Stimulated activated CD4-positive, alpha-beta T cell treated with anti-CD3 and anti-CD28 coated beads, TNF-alpha, amount 100 ng/mL, for 24 hours (primary cell): ENCODE measurements around the gene IL1RL1.

Source experiments
- DNase-seq, 3 experiments: peaks; one replicate each; pipeline ENCODE4 v3.0.0-alpha.2; 2020; ENCODE audit warnings: low read depth in 3 of 3

Gene IL1RL1

DNA sequence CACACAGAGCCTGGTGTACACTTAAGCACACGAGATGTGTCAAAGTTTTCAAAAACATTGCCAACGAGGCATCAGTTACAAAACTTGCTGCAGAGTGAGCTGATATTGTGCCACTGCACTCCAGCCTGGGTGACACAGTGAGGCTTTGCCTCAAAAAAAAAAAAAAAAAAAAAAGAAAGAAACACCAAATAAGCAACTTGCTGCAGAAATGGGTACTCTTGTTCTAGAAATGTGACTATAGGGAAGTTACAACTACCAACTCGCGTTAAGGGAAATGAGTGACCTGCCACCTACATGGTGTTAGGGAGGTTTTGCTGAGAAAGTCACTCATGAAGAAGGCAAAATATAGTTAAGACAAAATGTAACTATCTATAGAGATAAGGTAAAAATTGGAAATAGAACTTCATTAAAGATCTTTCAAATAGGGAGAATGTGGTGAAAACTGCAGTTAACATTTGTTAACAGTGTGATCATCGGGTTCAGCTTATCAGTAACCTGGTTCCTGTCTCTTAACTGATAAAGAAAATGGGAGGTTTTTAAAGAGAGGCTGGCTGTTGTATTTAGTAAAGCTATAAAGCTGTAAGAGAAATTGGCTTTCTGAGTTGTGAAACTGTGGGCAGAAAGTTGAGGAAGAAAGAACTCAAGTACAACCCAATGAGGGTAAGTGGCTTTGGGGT, at the start of gene IL1RL1:
Gene IL1RL1, plus strand, starts transcription at position 600 of the 677 bp plus-strand sequence. CDS start 26,702 bp downstream, outside the sequence.
- DNase-seq: no peak

DNA sequence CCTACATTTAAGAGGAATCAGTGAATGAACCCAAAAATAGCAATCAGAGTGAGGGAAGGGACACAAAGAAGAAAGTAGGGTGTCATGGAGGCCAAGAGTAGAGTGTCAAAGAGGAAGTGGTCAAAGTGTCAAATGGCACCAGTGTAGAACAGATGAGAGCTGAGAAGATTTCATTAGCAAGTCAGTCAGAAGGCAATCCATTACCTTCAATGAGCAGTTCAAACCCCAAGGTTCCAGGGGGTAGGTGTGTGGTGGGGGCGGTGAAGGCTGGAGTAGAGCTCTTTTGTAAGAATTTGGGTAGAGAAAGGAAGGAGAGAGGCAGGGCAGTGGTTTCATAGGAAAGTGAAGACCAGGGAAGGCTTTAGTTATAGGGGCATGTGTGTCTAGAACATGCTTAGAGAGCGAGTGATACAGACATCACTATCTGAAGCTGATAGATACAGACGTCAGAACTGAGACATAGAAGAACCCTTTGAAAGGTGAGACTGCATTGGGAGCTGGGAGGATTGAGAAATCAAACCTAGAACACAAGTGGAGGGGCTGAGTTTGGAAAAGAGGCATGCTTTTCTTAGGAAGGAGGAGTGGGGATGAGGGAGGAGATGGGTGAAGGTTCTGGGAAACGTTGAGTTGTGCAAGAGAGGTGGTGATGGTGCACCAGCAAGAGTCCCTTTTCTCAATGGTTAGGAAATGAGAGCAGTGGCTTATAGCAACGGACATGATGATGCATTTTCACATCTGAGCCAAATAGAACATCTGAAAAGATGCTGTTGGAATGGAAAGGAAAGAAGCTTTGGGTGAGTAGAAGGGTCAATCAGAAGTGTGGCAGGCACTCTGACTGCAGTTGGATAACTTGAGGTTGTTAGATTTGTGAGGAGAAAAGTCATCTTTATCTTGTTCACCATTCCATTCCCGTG, 48.9 kb upstream of the IL1RL1 start:
- no peak for DNase-seq

DNA sequence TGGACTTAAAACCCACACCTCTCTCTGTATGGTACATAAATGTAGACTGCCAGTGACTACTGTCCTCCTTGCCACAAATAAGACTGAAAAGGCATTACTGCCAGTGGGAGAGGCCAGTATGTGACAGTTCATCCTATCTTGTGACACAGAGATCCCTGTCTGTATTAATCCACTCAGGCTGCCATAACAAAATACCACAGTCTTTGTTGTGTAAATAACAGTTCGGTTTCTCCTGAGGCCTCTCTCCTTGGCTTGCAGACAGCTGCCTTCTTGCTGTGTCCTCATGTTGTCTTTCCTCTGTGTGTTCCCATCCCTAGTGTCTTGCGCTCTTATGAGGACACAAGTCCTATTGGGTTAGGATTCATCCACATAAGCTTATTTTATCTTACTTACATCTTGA, 46.4 kb upstream of the IL1RL1 start:
- no peak for DNase-seq

DNA sequence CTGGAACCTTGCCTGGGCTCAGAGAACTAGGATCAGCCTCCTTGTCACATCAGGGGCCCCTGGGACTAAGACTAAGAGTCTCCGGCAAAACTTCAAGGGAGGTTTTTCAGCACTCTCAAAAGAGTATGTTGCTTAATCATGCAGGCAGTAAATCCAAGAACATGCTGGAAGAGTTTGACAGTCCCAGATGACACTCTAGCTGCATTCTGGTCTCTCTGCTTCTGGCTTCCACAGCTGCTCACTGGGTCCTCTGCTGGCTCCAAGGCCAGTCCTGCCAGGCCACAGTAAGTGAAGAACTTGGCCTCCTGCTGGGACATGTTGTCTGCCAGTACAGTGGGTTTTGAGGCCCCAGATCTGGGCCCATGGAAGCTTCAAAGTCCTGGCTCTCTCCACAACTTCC, 45.2 kb upstream of the IL1RL1 start:
- DNase-seq: no peak

DNA sequence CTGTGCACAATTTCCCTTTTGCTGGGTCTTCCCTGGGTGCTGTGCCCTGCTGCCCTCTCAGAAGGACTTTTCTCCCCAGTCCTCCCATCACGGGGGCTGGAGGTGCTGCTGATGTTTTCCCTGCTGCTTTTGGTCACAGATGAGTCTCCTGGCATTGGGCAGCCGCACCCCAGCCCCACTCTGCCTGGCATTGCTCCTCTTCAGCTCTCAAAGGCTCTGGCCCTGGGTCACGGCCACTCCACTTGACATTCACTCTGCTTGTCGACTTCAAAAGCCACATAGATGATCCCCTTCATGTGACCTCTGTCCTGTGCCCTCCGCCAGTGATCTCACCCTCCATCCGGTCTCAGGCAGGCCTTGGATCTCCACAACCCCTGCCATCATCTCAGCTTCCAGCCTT, 43.6 kb upstream of the IL1RL1 start:
- no peak for DNase-seq

DNA sequence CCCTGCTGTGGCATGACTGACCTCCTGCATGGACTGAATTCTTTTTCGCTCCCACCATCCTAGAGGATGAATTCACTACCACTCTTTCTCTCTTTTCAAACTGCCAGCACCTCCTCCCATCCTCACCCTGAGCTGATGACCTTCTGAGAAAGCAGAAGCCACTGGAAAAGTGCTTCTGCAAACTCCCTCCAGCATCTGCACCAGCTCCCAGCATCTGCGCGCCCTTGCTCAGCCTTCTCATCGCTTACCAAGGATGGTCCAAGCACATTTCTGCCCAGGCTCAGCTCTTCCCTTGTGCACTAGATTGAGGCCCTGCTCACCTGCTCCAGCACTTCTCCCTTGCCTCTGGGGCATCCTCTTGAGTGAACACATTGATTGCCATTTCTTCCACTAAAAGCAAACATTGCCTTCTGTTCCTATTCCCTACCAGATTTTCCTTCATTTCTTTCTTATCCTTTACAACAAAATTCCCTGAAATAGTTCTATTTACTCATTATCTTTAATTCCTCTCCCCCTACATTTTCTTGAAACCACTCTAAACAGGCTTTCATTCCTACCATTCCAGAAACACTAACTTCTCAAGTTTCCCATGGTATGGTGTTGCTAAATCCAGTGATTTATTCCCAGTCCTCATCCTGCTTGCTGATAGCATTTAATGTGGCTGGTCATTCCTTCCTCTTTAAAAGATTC, 42.7 kb upstream of the IL1RL1 start:
- no peak for DNase-seq

DNA sequence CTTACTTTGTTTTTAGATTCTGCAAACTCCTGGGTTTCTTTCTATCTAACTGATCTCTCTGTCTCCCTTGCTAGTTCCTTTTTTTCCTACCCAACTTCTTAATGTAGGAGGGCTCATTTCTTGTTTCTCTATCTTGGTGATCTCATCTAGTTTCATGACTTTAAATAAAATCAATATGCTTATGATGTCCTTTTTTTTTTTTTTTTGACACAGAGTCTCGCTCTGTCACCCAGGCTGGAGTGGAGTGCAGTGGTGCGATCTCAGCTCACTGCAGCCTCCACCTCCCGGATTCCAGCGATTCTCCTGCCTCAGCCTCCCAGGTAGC, 42.2 kb upstream of the IL1RL1 start:
- DNase-seq: no peak

DNA sequence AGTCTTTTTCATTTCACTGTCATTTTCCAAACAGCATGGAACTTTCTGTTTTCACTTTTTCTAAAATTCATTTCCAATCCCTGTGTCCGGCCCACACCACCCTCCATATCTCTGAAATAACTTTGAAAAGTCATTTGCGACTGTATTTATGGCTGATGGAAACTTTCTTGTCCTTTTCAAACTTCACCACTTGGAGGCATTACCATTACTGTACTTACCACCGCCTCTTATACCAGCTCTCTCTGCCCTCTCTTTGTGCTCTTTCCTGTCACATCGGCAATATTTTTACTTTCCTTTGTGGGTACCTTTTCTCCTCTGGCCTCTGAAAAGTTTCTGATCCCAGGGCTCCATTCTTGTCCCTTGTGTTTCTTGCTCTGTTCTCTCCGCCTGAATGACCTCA, 39.5 kb upstream of the IL1RL1 start:
- no peak for DNase-seq

DNA sequence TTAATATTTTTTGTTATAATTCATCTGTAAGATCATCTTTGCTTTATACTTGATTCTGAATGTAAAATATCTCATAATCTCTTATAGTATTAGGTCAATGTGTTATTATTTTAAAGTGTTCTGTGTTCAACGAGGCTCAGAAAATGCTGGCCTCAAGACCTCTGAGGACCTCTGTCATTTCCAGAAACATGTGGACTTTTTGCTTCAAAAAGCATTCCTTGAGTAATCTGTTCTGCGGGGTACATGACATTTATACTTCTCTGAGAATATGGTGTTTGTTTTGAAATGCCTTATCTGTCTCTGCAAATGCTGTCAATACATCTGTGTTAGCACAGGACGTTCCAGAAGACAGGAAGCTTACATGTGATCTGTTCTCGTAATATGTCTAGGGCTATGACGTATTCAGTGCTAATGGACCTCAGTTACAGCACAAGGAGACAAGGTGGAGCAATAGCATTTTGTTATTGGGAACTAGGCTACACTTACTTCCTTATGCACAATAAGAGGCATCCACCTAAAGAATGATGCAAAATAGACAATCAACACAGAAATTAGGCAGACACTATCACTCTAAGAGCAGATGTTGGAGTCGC, 37.6 kb upstream of the IL1RL1 start:
- no peak for DNase-seq

DNA sequence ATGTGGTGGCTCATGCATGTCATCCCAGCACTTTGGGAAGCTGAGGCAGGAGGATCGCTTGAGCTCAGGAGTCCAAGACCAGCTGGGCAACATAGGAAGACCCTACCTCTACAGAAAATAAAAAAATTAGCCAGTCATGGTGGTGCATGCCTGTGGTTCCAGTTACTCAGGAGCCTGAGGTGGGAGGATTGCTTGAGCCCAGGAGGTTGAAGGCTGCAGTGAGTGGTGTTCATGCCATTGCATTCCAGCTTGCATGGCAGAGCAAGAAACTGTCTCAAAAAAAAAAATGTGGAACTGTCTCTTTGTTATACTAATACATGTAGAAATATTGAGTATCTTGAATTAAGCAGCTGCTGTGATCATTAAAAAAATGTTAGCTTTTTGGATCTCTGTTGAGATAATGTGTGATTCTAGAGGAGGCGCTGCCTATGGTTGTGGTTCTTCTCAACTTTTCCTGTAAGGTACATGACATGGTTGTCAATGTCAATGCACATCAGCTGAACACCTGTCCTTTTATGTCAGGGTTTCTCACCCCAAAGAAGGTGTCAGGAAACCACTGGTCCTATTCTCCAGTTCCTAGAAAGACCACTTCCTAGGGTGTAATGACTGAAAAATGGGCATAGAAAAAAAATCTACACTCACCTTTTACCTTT, 34.7 kb upstream of the IL1RL1 start:
- DNase-seq: no peak

DNA sequence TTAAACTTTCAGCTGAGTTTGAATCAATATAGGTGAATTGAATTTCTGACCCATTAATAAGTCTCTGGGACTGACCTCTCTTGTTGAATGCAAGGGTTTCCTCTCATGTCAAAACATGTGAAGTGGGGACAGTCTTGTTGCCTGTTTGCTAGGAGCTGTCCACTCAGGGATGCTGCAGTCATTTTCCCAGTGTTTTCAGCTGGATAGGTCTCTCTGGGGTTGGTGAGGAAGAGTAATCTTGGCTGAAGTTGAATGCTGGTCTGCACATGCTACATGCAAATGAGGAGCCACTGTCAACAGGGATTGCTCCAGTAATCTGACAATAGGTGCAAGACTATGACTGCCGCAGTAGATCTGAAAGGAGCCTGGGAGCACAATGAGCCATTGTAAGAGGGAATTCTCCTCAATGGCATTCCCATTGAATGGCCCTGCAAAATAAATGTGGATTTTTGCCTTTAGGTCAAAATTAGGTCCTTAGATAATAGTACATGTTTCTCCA, 34.1 kb upstream of the IL1RL1 start:
- DNase-seq: no peak

DNA sequence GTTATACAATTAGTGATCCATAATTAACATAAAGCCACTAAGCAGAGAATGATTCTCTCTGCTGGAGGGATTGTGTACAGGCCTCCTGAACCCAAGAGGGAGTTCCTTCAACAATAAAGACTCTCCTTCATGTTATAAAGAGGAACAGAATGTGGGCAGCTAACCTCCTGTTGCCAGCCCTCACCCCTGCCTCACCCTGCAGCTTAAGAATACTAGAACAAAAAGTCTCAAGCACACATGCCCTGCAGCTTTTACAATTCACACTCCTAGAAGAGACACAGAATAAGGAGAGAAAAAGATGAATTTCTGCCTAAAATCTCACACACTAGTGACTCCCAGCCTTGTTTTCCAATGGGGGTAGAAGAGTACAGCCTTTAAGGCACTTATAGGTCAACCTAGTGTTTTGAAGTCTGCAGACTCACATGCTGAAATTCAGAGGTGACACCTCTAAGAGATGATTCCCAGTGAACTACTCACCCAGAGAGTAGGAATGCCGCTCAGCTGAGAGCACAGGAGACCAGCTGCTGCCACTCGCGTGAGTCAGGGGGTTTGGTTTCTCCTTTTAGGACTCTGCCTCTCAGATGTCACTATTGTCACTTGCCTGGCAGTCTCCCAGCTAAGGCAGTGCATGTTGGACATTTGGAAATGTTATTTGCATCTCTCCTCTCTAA, 32.5 kb upstream of the IL1RL1 start:
- DNase-seq: no peak

DNA sequence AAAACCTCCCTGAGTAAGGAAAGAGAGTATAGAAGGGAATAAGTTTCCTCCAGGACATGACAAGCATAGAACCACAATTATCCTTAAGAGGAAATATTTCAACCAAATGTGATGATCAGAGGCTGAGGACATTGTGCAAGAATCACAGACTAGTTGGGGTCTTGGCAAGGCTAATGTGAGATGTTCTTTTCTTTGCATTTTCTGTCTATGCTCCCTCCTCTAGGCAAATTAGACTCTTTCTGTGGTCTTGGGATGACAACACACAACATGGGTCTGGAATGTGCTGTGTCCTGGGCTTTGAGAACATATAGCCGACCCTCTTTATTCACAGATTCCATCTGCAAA, 32.0 kb upstream of the IL1RL1 start:
- DNase-seq: no peak

DNA sequence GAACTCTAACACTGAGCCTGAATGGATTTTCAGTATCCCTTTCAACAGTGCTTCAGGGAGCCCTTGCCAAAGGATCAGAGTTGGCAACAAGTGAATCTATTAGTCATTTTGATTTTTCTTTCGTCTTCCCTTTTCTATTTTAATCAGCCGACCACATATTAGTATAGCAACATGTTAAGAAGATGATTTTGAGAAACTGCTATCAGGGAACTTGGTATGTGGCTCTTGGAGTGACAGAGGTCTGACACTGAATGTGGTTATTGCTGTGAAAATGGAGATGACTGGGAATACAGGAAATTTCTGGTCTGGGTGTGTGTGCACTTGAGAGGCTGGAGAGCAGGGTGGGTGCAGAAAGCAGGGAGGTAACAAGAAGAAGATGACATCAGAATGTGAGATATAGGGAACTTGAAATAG, 28.7 kb upstream of the IL1RL1 start:
- no peak for DNase-seq

DNA sequence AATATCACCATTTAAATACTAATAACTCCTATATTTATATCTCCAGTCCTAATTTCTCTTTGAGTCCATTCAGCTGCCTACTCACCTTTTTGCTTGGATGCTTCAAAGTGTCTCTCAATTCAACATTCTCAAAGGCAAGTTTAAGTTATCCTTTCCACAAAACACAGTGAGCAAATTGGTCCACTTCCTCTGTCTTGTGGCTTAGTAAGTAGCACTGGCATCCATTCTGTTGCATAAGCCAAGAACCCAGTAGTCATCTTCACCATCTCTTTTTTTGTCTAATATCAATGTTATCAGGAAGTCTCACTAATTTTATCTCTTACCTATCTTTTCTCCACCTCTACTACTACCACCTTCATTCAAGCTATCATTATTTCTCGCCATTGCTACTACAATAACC, 27.4 kb upstream of the IL1RL1 start:
- DNase-seq: no peak

DNA sequence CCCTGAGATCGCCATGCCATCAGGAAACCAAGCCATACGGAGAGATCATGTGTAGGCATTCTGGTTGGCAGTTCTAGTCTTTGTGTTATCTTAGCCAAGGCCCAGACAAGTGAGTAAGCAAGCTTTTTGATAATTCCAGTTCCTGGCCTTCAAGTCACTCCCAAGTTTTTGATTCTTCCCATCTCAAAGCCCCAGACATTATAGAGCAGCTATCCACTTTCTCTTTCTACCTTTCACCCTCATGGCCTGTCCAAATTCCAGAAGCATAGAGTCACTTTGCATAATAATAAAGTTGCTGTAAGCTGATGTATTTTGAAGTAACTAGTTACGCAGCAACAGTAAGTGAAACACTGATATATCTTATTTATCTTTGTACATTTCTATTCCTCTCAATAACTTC, 26.8 kb upstream of the IL1RL1 start:
- no peak for DNase-seq

DNA sequence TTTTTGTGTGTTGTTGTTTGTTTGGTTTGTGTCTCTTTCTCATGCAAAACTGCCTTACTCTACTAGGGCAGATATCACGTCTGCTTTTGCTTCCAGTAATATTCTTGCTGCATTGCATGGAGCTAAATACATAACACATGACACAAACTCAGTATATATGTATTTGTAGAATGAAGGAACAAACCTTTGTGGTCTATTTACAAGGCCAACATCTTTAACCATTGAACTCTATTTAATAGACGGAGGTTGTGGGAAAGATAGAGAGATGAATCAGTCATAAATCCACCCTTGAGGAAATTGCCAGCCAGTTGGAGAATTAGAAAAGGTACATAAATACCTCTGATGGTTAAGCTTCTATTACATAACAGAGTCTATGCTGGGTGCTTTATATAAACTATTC, 26.0 kb upstream of the IL1RL1 start:
- DNase-seq: no peak

DNA sequence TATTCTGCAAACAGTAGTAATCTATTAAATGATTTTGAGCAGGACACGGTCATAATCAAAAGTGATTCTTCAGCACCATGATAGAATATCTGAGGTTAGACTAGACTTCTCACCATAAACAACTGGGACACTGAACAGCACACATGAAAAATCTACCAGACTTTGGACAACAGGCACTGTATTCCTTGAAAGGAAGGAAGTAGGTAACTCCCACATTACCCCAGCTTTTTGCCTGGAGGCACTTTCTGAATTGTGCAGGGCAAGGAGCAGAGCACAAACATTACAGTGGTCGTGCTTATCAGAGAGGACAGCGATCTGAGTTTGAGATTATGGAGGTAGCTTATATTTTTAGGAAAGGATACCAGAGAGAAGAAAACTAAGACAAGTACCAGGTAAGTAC, 25.3 kb upstream of the IL1RL1 start:
- DNase-seq: no peak

DNA sequence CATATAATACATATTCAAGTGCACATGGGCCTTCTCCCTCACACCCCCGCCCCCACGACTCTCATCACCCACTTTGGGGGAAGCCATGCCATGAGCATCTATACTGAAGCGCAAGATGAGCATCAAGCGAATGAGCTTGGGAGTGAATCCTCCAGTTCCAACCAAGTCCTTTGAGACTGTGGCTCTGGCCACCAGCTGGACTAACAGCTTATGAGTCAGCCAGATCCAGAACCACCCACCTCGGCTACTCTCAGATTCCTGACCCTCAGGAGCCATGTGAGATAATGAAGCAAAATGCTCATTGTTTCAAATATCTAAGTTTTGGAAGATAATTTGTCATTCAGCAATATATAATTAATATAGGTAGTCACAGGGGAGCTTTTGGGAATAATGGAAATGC, 22.2 kb upstream of the IL1RL1 start:
- DNase-seq: no peak

DNA sequence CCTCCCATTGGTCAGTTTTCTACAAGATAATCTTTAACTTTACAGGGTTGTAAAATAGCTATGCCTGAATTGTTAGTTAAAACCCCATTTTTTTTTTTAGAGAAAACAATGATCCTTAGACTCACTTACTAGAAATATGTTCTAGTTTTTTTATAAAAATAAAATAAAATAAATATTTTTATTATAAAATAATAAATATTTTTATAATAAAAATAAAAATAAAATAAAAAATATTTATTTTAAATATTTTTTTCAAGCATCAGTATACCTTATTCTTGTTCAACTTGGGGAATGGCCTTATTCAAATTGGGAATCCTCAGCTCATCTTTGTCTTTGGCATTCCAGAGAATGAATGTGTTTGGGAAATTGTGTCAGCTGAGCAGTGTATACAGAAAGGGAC, 20.8 kb upstream of the IL1RL1 start:
- no peak for DNase-seq
